Measurements from ENCODE around the gene PKP1. TPM values are rescaled to one million over a fixed set of nuclear protein-coding genes. Genes with fewer than 3 reads are reported as not detected.

Gene PKP1
- total and polyA plus RNA-seq, 2 of the 4 experiments (the other 2 are of a cell fraction), result 0.18 to 0.36 TPM

DNA sequence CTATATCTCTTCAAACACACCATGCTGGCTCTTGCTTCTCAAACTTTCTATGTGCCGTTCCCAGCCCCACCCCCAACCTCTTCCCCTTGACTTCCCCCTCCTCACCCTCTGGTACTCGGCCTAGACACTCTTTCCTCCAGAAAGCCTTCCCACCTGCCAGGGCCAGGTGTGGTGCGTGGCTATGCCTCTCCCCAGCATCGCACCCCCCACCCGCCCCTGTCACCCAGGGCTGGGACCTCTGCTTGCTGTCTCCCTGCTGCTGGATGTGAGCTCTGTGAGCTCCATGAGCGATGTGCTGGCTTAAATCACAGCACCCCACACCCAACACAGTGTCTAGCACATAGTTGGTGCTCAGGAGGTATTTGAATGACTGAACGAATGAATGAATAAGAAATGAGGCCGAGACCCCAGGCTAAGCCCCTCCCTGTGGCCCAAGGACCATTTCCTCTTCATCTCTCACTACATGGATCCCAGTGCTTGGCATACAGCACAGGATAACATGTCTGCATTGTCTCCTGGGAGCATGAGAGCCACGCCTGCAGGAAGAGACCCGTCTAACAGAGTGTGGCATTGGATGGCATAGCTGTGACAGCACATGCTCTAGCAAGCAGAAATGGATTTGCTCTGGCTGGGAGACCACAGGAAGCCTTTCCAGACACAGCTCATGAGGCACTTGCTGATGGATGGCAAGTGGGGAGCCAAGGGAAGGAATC is 74.5 kb downstream of the PKP1 start:
- no peak overlapping the region for H2AK5ac ChIP-seq (ENCODE audit: low read depth, low read length)
- ChIA-PET POLR2A (ENCODE audit: unreplicated experiment) (no interaction called here), CTCF (no interaction called here)
- no peak overlapping the region for H3K23ac ChIP-seq (ENCODE audit: low read depth, low read length)
- H3K9me1 ChIP-seq (ENCODE audit: insufficient read depth, low read length), result no peaks in the 10 kb centered on the region
- H3K4me1 ChIP-seq (ENCODE audit: control insufficient read depth, insufficient read depth, low read length), result no peaks in the 10 kb centered on the region
- H3K56ac ChIP-seq (ENCODE audit: extremely low read depth, insufficient read depth, low read length), result no peak overlapping the region
- no TSS peak for BruUV-seq (replicated peaks)
- no peak for DNase-seq
- no peak overlapping the region for H4K91ac ChIP-seq (ENCODE audit: insufficient read depth, low read depth, low read length)
- H3K27ac ChIP-seq (ENCODE audit: insufficient read depth, low read length), result no peak overlapping the region
- H4K5ac ChIP-seq (ENCODE audit: low read depth, low read length), result no peak overlapping the region
- dilution Hi-C loops (cut with HindIII; ENCODE audit: low sequenced_read_pairs, unreplicated experiment), result no loop called here
- no peaks in the 10 kb centered on the region for H3K9me3 ChIP-seq (ENCODE audit: control insufficient read depth, insufficient read depth, low read length)
- H2BK120ac ChIP-seq (ENCODE audit: low read depth, low read length), result no peak overlapping the region
- in situ Hi-C loops (cut with MboI; ENCODE audit: low sequenced_read_pairs), result no loop called here
- no peak overlapping the region for H2BK20ac ChIP-seq (ENCODE audit: low read depth, low read length)
- H3K14ac ChIP-seq (replicated peaks; ENCODE audit: low read depth, low read length), result no peak overlapping the region
- no peak overlapping the region for H4K8ac ChIP-seq (ENCODE audit: low read depth in 2 of 2, low read length in 2 of 2)
- TF ChIP-seq, protein P1, sequence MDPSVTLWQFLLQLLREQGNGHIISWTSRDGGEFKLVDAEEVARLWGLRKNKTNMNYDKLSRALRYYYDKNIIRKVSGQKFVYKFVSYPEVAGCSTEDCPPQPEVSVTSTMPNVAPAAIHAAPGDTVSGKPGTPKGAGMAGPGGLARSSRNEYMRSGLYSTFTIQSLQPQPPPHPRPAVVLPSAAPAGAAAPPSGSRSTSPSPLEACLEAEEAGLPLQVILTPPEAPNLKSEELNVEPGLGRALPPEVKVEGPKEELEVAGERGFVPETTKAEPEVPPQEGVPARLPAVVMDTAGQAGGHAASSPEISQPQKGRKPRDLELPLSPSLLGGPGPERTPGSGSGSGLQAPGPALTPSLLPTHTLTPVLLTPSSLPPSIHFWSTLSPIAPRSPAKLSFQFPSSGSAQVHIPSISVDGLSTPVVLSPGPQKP (IDR thresholded peaks at IDR 0.05; ENCODE audit: borderline replicate concordance, low read depth, low read length), result no peak
- TF ChIP-seq NFE2L2 (IDR thresholded peaks at IDR 0.05; ENCODE audit: low read depth, low read length), result no peak
- TF ChIP-seq MAFK (IDR thresholded peaks at IDR 0.05; ENCODE audit: low read depth, low read length), result no peak
- no peak for TF ChIP-seq CHD1 (IDR thresholded peaks at IDR 0.05; ENCODE audit: low read depth, low read length)
- TF ChIP-seq MXI1 (IDR thresholded peaks at IDR 0.05; ENCODE audit: borderline replicate concordance, low read depth, low read length), result no peak
- TF ChIP-seq MAZ (IDR thresholded peaks at IDR 0.05; ENCODE audit: borderline replicate concordance, low read depth, low read length), result no peak
- TF ChIP-seq RFX5 (IDR thresholded peaks at IDR 0.05; ENCODE audit: low read depth, low read length), result no peak
- TF ChIP-seq SMC3 (IDR thresholded peaks at IDR 0.05; ENCODE audit: low read depth, low read length), result no peak
- no peak for TF ChIP-seq RCOR1 (IDR thresholded peaks at IDR 0.05; ENCODE audit: insufficient replicate concordance, low read length)
- TF ChIP-seq POLR2A (IDR thresholded peaks at IDR 0.05; ENCODE audit: low read depth, low read length), result no peak
- no peak for TF ChIP-seq CEBPB (IDR thresholded peaks at IDR 0.05; ENCODE audit: low read depth, low read length)
- TF ChIP-seq USF2 (IDR thresholded peaks at IDR 0.05; ENCODE audit: low read depth, low read length), result no peak
- no peaks in the 10 kb centered on the region; the same call in 1 of the 2 replicates for H4K20me1 ChIP-seq (ENCODE audit: insufficient read depth, low read length)
- no peak for ATAC-seq (ENCODE audit: low read depth)
- no peaks in the 10 kb centered on the region for H3K79me1 ChIP-seq (ENCODE audit: low read depth in 1 of 2, low read length in 2 of 2)
- no peaks in the 10 kb centered on the region for H3K36me3 ChIP-seq (ENCODE audit: control insufficient read depth, insufficient read depth, low read length)
- H3K27me3 ChIP-seq (ENCODE audit: control insufficient read depth, insufficient read depth, low read length), result peaks cover 76% of the 10 kb centered on the region
- intact Hi-C loops (cut with micrococcal nuclease), result no loop called here
- no peak overlapping the region for H2BK5ac ChIP-seq (ENCODE audit: low read depth, low read length, poor library complexity, severe bottlenecking)
- H3K9ac ChIP-seq (ENCODE audit: low read depth, low read length), result no peak overlapping the region
- no peak overlapping the region for H3K4ac ChIP-seq (ENCODE audit: low read depth, low read length)
- no peak overlapping the region for H3K4me3 ChIP-seq (ENCODE audit: insufficient read depth, low read depth, low read length)
- no peak overlapping the region for H3K18ac ChIP-seq (ENCODE audit: low read depth, low read length)
- no peak overlapping the region for H3K4me2 ChIP-seq (ENCODE audit: low read depth, low read length)
- H2AK9ac ChIP-seq (replicated peaks; ENCODE audit: low read depth, low read length, poor library complexity), result peak overlapping the region; percentile 42
- WGBS, 2 experiments (ENCODE audit: extremely low coverage in 2 of 2, insufficient read length in 1 of 2), result 27% methylated on average over 2 of the region's 10 CpGs; no CpG with 5 or more reads in 1 of the 2 experiments
- no peak overlapping the region for H2BK15ac ChIP-seq (ENCODE audit: low read depth, low read length)
- no peak overlapping the region for H2AFZ ChIP-seq (replicated peaks; ENCODE audit: low read length, poor library complexity)

Measured in IMR-90 (cell line).